ENCODE results near the gene GALR3. TPM values are rescaled to one million over a fixed set of nuclear protein-coding genes. Genes with fewer than 3 reads are reported as not detected.

Gene GALR3
- total and polyA plus RNA-seq, 2 of the 4 experiments (the other 2 are of a cell fraction) = not detected

- H2AK9ac ChIP-seq (replicated peaks; ENCODE audit: low read depth, low read length, poor library complexity) = no peak overlapping the region
- in situ Hi-C loops (cut with MboI; ENCODE audit: low sequenced_read_pairs) = no loop called here
- peaks cover 2% of the 10 kb centered on the region; the same call in 1 of the 2 replicates for H3K4me1 ChIP-seq (ENCODE audit: control insufficient read depth, insufficient read depth, low read length)
- H3K27me3 ChIP-seq (ENCODE audit: control insufficient read depth, insufficient read depth, low read length) = no peaks in the 10 kb centered on the region
- intact Hi-C loops (cut with micrococcal nuclease) = no loop called here
- H3K4me3 ChIP-seq (ENCODE audit: insufficient read depth, low read depth, low read length) = no peak overlapping the region
- no peak overlapping the region for H2BK15ac ChIP-seq (ENCODE audit: low read depth, low read length)
- no peak overlapping the region for H3K56ac ChIP-seq (ENCODE audit: extremely low read depth, insufficient read depth, low read length)
- no peak overlapping the region for H3K14ac ChIP-seq (replicated peaks; ENCODE audit: low read depth, low read length)
- CTCF ChIA-PET = interaction anchor here (0.8 kb wide), 1 partner anchor 11 kb away, joined by 4 read pairs; no protein-coding TSS in a partner anchor
- H3K4me2 ChIP-seq (ENCODE audit: low read depth, low read length) = no peak overlapping the region
- H2BK120ac ChIP-seq (ENCODE audit: low read depth, low read length) = no peak overlapping the region
- no peak overlapping the region for H2AFZ ChIP-seq (replicated peaks; ENCODE audit: low read length, poor library complexity)
- no peak overlapping the region for H4K5ac ChIP-seq (ENCODE audit: low read depth, low read length)
- no peak overlapping the region for H3K4ac ChIP-seq (ENCODE audit: low read depth, low read length)
- H3K36me3 ChIP-seq (ENCODE audit: control insufficient read depth, insufficient read depth, low read length) = peaks cover 43% of the 10 kb centered on the region
- H3K23ac ChIP-seq (ENCODE audit: low read depth, low read length) = no peak overlapping the region
- no peak overlapping the region for H3K27ac ChIP-seq (ENCODE audit: insufficient read depth, low read length)
- H3K9me3 ChIP-seq (ENCODE audit: control insufficient read depth, insufficient read depth, low read length) = no peaks in the 10 kb centered on the region
- H2AK5ac ChIP-seq (ENCODE audit: low read depth, low read length) = no peak overlapping the region
- POLR2A ChIA-PET (ENCODE audit: unreplicated experiment) = interaction anchor here (0.5 to 0.7 kb wide), 2 partner anchors 8 to 11 kb away, joined by 3 to 4 read pairs; partner anchors contain the start of gene ANKRD54
- no peaks in the 10 kb centered on the region for H3K9me1 ChIP-seq (ENCODE audit: insufficient read depth, low read length)
- no peak overlapping the region for H4K8ac ChIP-seq (ENCODE audit: low read depth in 2 of 2, low read length in 2 of 2)
- 87% methylated on average over 5 of the region's 5 CpGs; no CpG with 5 or more reads in 1 of the 2 experiments for WGBS, 2 experiments (ENCODE audit: extremely low coverage in 2 of 2, insufficient read length in 1 of 2)
- ATAC-seq (ENCODE audit: low read depth) = no peak
- no peak for TF ChIP-seq FOS (IDR thresholded peaks at IDR 0.05; ENCODE audit: low read depth, low read length)
- no peak for TF ChIP-seq MAZ (IDR thresholded peaks at IDR 0.05; ENCODE audit: borderline replicate concordance, low read depth, low read length)
- TF ChIP-seq USF2 (IDR thresholded peaks at IDR 0.05; ENCODE audit: low read depth, low read length) = no peak
- no peak for TF ChIP-seq RCOR1 (IDR thresholded peaks at IDR 0.05; ENCODE audit: insufficient replicate concordance, low read length)
- TF ChIP-seq SMC3 (IDR thresholded peaks at IDR 0.05; ENCODE audit: low read depth, low read length) = no peak
- TF ChIP-seq NFE2L2 (IDR thresholded peaks at IDR 0.05; ENCODE audit: low read depth, low read length) = no peak
- no peak for TF ChIP-seq CTCF (conservative IDR thresholded peaks at IDR 0.05; ENCODE audit: low read depth, low read length)
- no peak for TF ChIP-seq RFX5 (IDR thresholded peaks at IDR 0.05; ENCODE audit: low read depth, low read length)
- TF ChIP-seq CHD1 (IDR thresholded peaks at IDR 0.05; ENCODE audit: low read depth, low read length) = no peak
- TF ChIP-seq RAD21 (IDR thresholded peaks at IDR 0.05; ENCODE audit: low read length) = no peak
- no peak for TF ChIP-seq MXI1 (IDR thresholded peaks at IDR 0.05; ENCODE audit: borderline replicate concordance, low read depth, low read length)
- no peak for TF ChIP-seq BHLHE40 (IDR thresholded peaks at IDR 0.05; ENCODE audit: low read depth, low read length)
- no peak for TF ChIP-seq MAFK (IDR thresholded peaks at IDR 0.05; ENCODE audit: low read depth, low read length)
- no peak for TF ChIP-seq ELK1 (IDR thresholded peaks at IDR 0.05; ENCODE audit: borderline replicate concordance, low read depth, low read length)
- H2BK5ac ChIP-seq (ENCODE audit: low read depth, low read length, poor library complexity, severe bottlenecking) = no peak overlapping the region
- dilution Hi-C loops (cut with HindIII; ENCODE audit: low sequenced_read_pairs, unreplicated experiment) = no loop called here
- peaks cover 38 to 67% of the 10 kb centered on the region in 2 experiments for H3K79me1 ChIP-seq (ENCODE audit: low read depth in 1 of 2, low read length in 2 of 2)
- no peak overlapping the region for H3K18ac ChIP-seq (ENCODE audit: low read depth, low read length)
- no peak overlapping the region for H2BK20ac ChIP-seq (ENCODE audit: low read depth, low read length)
- DNase-seq = no peak
- no TSS peak for BruUV-seq (replicated peaks)
- H3K9ac ChIP-seq (ENCODE audit: low read depth, low read length) = no peak overlapping the region
- H4K91ac ChIP-seq (ENCODE audit: insufficient read depth, low read depth, low read length) = no peak overlapping the region
- peaks cover 17% of the 10 kb centered on the region for H4K20me1 ChIP-seq (ENCODE audit: insufficient read depth, low read length)
Measured at GRCh38 chr22:37852418-37852817, 29.2 kb downstream of the GALR3 start.

Measured in IMR-90 (cell line).